Nephron (organoid): ENCODE data around the gene PGGHG.
"Not testable (repeated sequence)": the region's sequence is repeated elsewhere in the genome, so short reads cannot be mapped to it uniquely, and the experiment has no call there.

Experiments used
- H3K27ac Mint-ChIP-seq, 3 experiments: 2 replicates each; pipeline ENCODE4 v1.8.0; 2020; ENCODE audit warnings: mixed read lengths in 3 of 3, mild to moderate bottlenecking in 2 of 3, moderate library complexity in 1 of 3
- H3K27me3 Mint-ChIP-seq: 2 replicates; pipeline ENCODE4 v1.8.0; 2021; ENCODE audit warnings: low read depth, mild to moderate bottlenecking, moderate library complexity, mixed read lengths
- H3K36me3 Mint-ChIP-seq: 2 replicates; pipeline ENCODE4 v1.8.0; 2020; ENCODE audit warnings: low read depth, mixed read lengths
- H3K4me1 Mint-ChIP-seq: 2 replicates; pipeline ENCODE4 v1.8.0; 2020; ENCODE audit warnings: mixed read lengths
- H3K4me3 Mint-ChIP-seq, 3 experiments: 2 replicates each; pipeline ENCODE4 v1.8.0; 2020; ENCODE audit warnings: mild to moderate bottlenecking in 3 of 3, mixed read lengths in 3 of 3, moderate library complexity in 2 of 3
- H3K9me3 Mint-ChIP-seq: 2 replicates; pipeline ENCODE4 v1.8.0; 2020; ENCODE audit warnings: mixed read lengths
- CTCF ChIP-seq, 3 experiments: fragments of 200-600 bp; sonication (generic); IDR thresholded peaks; one replicate each; pipeline ENCODE4 v1.5.0; 2021; ENCODE audit warnings: antibody characterized with exemption in 3 of 3; ENCODE audit not compliant: unreplicated experiment in 3 of 3

Gene PGGHG

GRCh38 chr11:313304-313786 is 24.4 kb downstream of the PGGHG start:
- H3K27me3 Mint-ChIP-seq = peaks cover 23% of the 10 kb centered on the region
- peak overlapping the region; percentile 82 to 90 (median 89) for H3K4me3 Mint-ChIP-seq
- no peaks in the 10 kb centered on the region for H3K36me3 Mint-ChIP-seq
- TF ChIP-seq CTCF (IDR thresholded peaks at IDR 0.05; ENCODE audit: unreplicated experiment in 3 of 3) = no peak
- no peaks in the 10 kb centered on the region for H3K9me3 Mint-ChIP-seq
- peaks cover 57% of the 10 kb centered on the region for H3K4me1 Mint-ChIP-seq
- H3K27ac Mint-ChIP-seq = peak overlapping the region; percentile 93 to 96 (median 96)

- peaks cover 23% of the 10 kb centered on the region for H3K27me3 Mint-ChIP-seq
- H3K36me3 Mint-ChIP-seq = no peaks in the 10 kb centered on the region
- no peaks in the 10 kb centered on the region for H3K9me3 Mint-ChIP-seq
- H3K27ac Mint-ChIP-seq = peak within 1 kb of the TSS; percentile 93 to 96 (median 96)
- peaks cover 51% of the 10 kb centered on the region for H3K4me1 Mint-ChIP-seq
- TF ChIP-seq CTCF (IDR thresholded peaks at IDR 0.05; ENCODE audit: unreplicated experiment in 3 of 3) = no peak
- H3K4me3 Mint-ChIP-seq = peak within 1 kb of the TSS; percentile 82 to 90 (median 89)
Observed at GRCh38 chr11:313787-314553, 25.0 kb downstream of the PGGHG start, which contains the start of gene IFITM1. TSS of gene IFITM1 (plus strand) at chr11:314040. CDS start at chr11:314171, 131 bp downstream.

GRCh38 chr11:314554-314875 is 25.6 kb downstream of the PGGHG start:
- not testable (repeated sequence) for H3K9me3 Mint-ChIP-seq, H3K36me3 Mint-ChIP-seq
- Mint-ChIP-seq H3K27ac (peak overlapping the region; percentile 93 to 96 (median 96)), H3K4me3 (peak overlapping the region; percentile 82 to 90 (median 89)), H3K4me1 (peaks cover 47% of the 10 kb centered on the region), H3K27me3 (peaks cover 23% of the 10 kb centered on the region)

GRCh38 chr11:315051-315481 is 26.1 kb downstream of the PGGHG start:
- Mint-ChIP-seq H3K4me3 (peak overlapping the region; percentile 82 to 90 (median 89)), H3K36me3 (no peaks in the 10 kb centered on the region), H3K27ac (peak overlapping the region; percentile 27 to 93 (median 52)), H3K27me3 (peaks cover 23% of the 10 kb centered on the region), H3K4me1 (peaks cover 46% of the 10 kb centered on the region), H3K9me3 (no peaks in the 10 kb centered on the region)
- TF ChIP-seq CTCF (IDR thresholded peaks at IDR 0.05; ENCODE audit: unreplicated experiment in 3 of 3) = no peak

GRCh38 chr11:315516-315994 is 26.6 kb downstream of the PGGHG start:
- H3K27me3 Mint-ChIP-seq = peaks cover 23% of the 10 kb centered on the region
- peaks cover 50% of the 10 kb centered on the region for H3K4me1 Mint-ChIP-seq
- no peaks in the 10 kb centered on the region for H3K36me3 Mint-ChIP-seq
- peak overlapping the region; percentile 27 to 93 (median 52) for H3K27ac Mint-ChIP-seq
- no peaks in the 10 kb centered on the region for H3K9me3 Mint-ChIP-seq
- TF ChIP-seq CTCF (IDR thresholded peaks at IDR 0.05; ENCODE audit: unreplicated experiment in 3 of 3) = no peak
- peak overlapping the region; percentile 82 to 90 (median 89) for H3K4me3 Mint-ChIP-seq

GRCh38 chr11:316031-316701 is 27.2 kb downstream of the PGGHG start:
- Mint-ChIP-seq H3K9me3 (no peaks in the 10 kb centered on the region), H3K4me1 (peaks cover 55% of the 10 kb centered on the region), H3K27ac (peak overlapping the region; percentile 70 to 88 (median 75)), H3K27me3 (peaks cover 23% of the 10 kb centered on the region), H3K36me3 (no peaks in the 10 kb centered on the region), H3K4me3 (peak overlapping the region; percentile 75 to 80 (median 78))
- TF ChIP-seq CTCF (IDR thresholded peaks at IDR 0.05; ENCODE audit: unreplicated experiment in 3 of 3) = no peak
